K562 (cell line): ENCODE results near the gene NOSTRIN. TPM values are rescaled to one million over a fixed set of nuclear protein-coding genes. Genes with fewer than 3 reads are reported as not detected.

Experiments
- ATF1 ChIP-seq, 2 experiments: fragments of 450-650 bp in 1 of 2; IDR thresholded peaks; 2 replicates each; pipeline ENCODE4 v1.6.1; 2016; ENCODE audit warnings: missing compliant biosample characterization in 1 of 2, missing genetic modification characterization in 1 of 2
- BCOR ChIP-seq: fragments of 450-650 bp; IDR thresholded peaks from 2 replicates; pipeline ENCODE4 v1.6.1; 2016
- CBFA2T2 ChIP-seq: fragments of 450-650 bp; conservative IDR thresholded peaks from 2 replicates; pipeline ENCODE4 v1.6.1; 2017; ENCODE audit warnings: mild to moderate bottlenecking
- CBX1 ChIP-seq: sonication (generic); IDR thresholded peaks from 2 replicates; pipeline ENCODE4 v1.6.1; 2016; ENCODE audit warnings: antibody characterized with exemption, low read depth, mild to moderate bottlenecking
- ELF1 ChIP-seq: fragments of 200-800 bp; sonication (Bioruptor generic); IDR thresholded peaks from 2 replicates; pipeline ENCODE4 v1.6.1; 2016; ENCODE audit warnings: missing genetic modification characterization, missing compliant biosample characterization
- ELF4 ChIP-seq: fragments of 450-650 bp; formaldehyde crosslinking; IDR thresholded peaks from 2 replicates; pipeline ENCODE4 v1.4.0; 2022; ENCODE audit warnings: missing genetic modification characterization
- FOXK2 ChIP-seq, 2 experiments: fragments of 450-650 bp; IDR thresholded peaks in 1 of 2; conservative IDR thresholded peaks in 1 of 2; 2 replicates each; pipeline ENCODE4 v1.6.1; 2016; ENCODE audit warnings: low read depth in 2 of 2, mild to moderate bottlenecking in 1 of 2
- GABPA ChIP-seq: fragments of 200-800 bp; sonication (Bioruptor generic); conservative IDR thresholded peaks from 2 replicates; pipeline ENCODE4 v1.6.1; 2016; ENCODE audit warnings: low read depth, missing genetic modification characterization, missing compliant biosample characterization
- GABPB1 ChIP-seq: sonication (generic); formaldehyde crosslinking; IDR thresholded peaks from 2 replicates; pipeline ENCODE4 v1.8.0; 2022; ENCODE audit warnings: mild to moderate bottlenecking, missing genetic modification reagents
- HSF4 ChIP-seq: fragments of 250-450 bp; sonication (Bioruptor Pico); IDR thresholded peaks from 2 replicates; pipeline ENCODE4 v2.1.2; 2022; ENCODE audit warnings: mild to moderate bottlenecking, moderate library complexity, borderline replicate concordance
- MEF2D ChIP-seq: conservative IDR thresholded peaks from 2 replicates; pipeline ENCODE4 v1.6.1; 2016; ENCODE audit warnings: low read depth, missing genetic modification characterization, missing compliant biosample characterization
- NBN ChIP-seq: fragments of 450-650 bp; IDR thresholded peaks from 2 replicates; pipeline ENCODE4 v1.6.1; 2016; ENCODE audit warnings: low read depth, mild to moderate bottlenecking
- NFE2 ChIP-seq: IDR thresholded peaks from 2 replicates; pipeline ENCODE4 v1.6.1; 2014; ENCODE audit warnings: antibody characterized with exemption, low read depth
- NFRKB ChIP-seq: fragments of 450-650 bp; IDR thresholded peaks from 2 replicates; pipeline ENCODE4 v1.6.1; 2016; ENCODE audit warnings: low read depth
- NR1H2 ChIP-seq: sonication (generic); formaldehyde crosslinking; IDR thresholded peaks from 2 replicates; pipeline ENCODE4 v1.4.0; 2020; ENCODE audit warnings: mild to moderate bottlenecking, missing genetic modification reagents
- SMAD4 ChIP-seq: fragments of 250-450 bp; sonication (Bioruptor Pico); conservative IDR thresholded peaks from 2 replicates; pipeline ENCODE4 v1.8.0; 2021; ENCODE audit warnings: inconsistent platforms, mild to moderate bottlenecking, moderate library complexity
- SMARCA4 ChIP-seq: fragments of 450-650 bp; IDR thresholded peaks from 2 replicates; pipeline ENCODE4 v1.6.1; 2016
- SMARCE1 ChIP-seq: fragments of 450-650 bp; IDR thresholded peaks from 2 replicates; pipeline ENCODE4 v1.7.1; 2016; ENCODE audit warnings: mild to moderate bottlenecking
- STAT5A ChIP-seq: IDR thresholded peaks from 2 replicates; pipeline ENCODE4 v1.6.1; 2012; ENCODE audit warnings: low read length, inconsistent platforms, borderline replicate concordance
- TAF9B ChIP-seq: fragments of 450-650 bp; IDR thresholded peaks from 2 replicates; pipeline ENCODE4 v1.6.1; 2018; ENCODE audit warnings: mild to moderate bottlenecking; ENCODE audit not compliant: partially characterized antibody
- TBP ChIP-seq: optimal IDR thresholded peaks from 2 replicates; pipeline ENCODE3; 2011; ENCODE audit warnings: low read depth, low read length, improper control_type of control experiment
- TEAD4 ChIP-seq, 2 experiments: sonication (generic) in 1 of 2; formaldehyde crosslinking in 1 of 2; IDR thresholded peaks; 2 replicates each; pipeline versions ENCODE4 v1.6.1 to v1.8.0; 2012 to 2022; ENCODE audit warnings: borderline replicate concordance in 1 of 2, inconsistent platforms in 1 of 2, low read length in 1 of 2, mild to moderate bottlenecking in 1 of 2, missing genetic modification reagents in 1 of 2
- XRCC5 ChIP-seq: fragments of 200-400 bp; formaldehyde crosslinking; IDR thresholded peaks from 2 replicates; pipeline ENCODE4 v1.6.1; 2017; ENCODE audit warnings: low read depth, mild to moderate bottlenecking, low read length
- YY1 ChIP-seq, 3 experiments: IDR thresholded peaks; 2 replicates each; pipeline ENCODE4 v1.6.1; 2011; ENCODE audit warnings: low read length in 2 of 3, mild to moderate bottlenecking in 2 of 3, moderate library complexity in 2 of 3, borderline replicate concordance in 1 of 3, control low read depth in 1 of 3, low read depth in 1 of 3; ENCODE audit not compliant: insufficient read depth in 3 of 3, insufficient replicate concordance in 2 of 3, control insufficient read depth in 1 of 3, insufficient read length in 1 of 3; ENCODE audit errors: extremely low read depth in 1 of 3
- ZEB2 ChIP-seq: fragments of 450-650 bp; IDR thresholded peaks from 2 replicates; pipeline ENCODE4 v1.6.1; 2016
- ZNF143 ChIP-seq: sonication (generic); formaldehyde crosslinking; IDR thresholded peaks from 2 replicates; pipeline ENCODE4 v1.9.0; 2022; ENCODE audit warnings: mild to moderate bottlenecking, missing genetic modification reagents
- ZNF253 ChIP-seq: fragments of 250-450 bp; sonication (Bioruptor Pico); conservative IDR thresholded peaks from 2 replicates; pipeline ENCODE4 v1.6.1; 2021; ENCODE audit warnings: mild to moderate bottlenecking
- polyA plus RNA-seq, 8 experiments: library from polyadenylated mRNA; depleted of rRNA in 4 of 8; stranded (reverse) in 5 of 8; unstranded in 3 of 8; fragments of >200 nt; fragmentation: Nextera tagmentation in 2 of 8; fragmentation: Illumina TruSeq in 1 of 8; extraction: Ambion mirVana in 2 of 8; extraction: Trizol in 1 of 8; gene quantifications; 2 replicates each; pipeline versions ENCODE4 v1.2.1 to v1.2.3, GENCODE V29; 2011 to 2014; ENCODE audit warnings: inconsistent platforms in 1 of 8, missing spikeins in 1 of 8
- total RNA-seq, 7 experiments: library from RNA; depleted of rRNA in 6 of 7; stranded (reverse); fragments of >200 nt in 6 of 7; fragmentation: Illumina TruSeq in 2 of 7; extraction: Trizol in 2 of 7; gene quantifications; 2 replicates each; pipeline versions ENCODE4 v1.2.1 to v1.2.3, GENCODE V29; 2011 to 2021; ENCODE audit warnings: low replicate concordance in 1 of 7
- TF ChIP-seq, protein P1 (sequence below): IDR thresholded peaks from 2 replicates; pipeline ENCODE4 v1.6.1; 2016; ENCODE audit warnings: missing genetic modification characterization, missing compliant biosample characterization

The NOSTRIN gene
- total and polyA plus RNA-seq, 9 of the 15 experiments (the other 6 are each of a cell fraction or from before 2014, with no cell fraction given) = 26.7 to 82.9 (median 56.3) TPM

DNA sequence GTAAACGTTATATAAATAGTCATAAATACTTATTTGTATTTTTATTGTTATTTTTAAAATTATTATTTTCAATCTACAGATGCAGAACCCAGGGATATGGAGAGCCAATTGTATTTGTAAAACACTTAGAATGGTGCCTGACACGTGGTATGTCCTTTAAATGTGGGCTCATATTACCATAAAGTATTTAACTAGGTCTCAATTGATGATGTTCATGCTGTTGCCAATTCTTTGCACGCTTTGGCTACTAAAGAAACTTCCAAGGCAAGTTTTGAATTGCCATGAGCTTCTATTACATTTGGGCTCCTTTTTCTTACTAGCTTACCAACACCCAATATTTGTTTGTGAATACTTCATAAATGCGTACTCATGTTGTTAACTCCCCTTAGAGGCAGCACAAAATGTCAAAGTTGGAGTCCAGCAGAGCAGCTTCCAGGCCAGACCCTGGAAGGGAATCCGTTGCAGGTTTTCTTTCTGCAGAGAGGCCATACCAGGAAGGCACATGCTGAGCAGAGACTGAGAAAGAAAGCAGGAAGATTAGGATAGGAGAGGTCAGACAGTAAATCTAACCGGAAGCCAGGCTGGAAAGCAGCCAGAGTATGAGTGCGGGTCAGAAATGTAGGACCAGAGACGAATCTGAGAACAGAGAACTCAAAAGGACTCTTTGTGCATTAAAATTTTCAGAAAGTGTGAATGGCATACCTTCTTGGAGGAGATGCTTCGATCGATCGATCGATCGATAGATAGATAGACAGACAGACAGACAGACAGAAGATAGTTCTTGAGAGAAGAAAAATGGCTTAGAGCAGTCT is 4.2 kb upstream of the NOSTRIN start (continued):
- TF ChIP-seq NR1H2 (CRISPR knock-in tag) (no peak), SMAD4 (peak; percentile 90), NBN (peak; percentile 91), ZEB2 (peak; percentile 15; the same call in 1 of the 2 replicates), GABPA (tag) (peak; percentile 66), TEAD4 (IDR thresholded peaks at IDR 0.05; ENCODE audit: low read length) (peak; percentile 81), TEAD4 (CRISPR knock-in tag; IDR thresholded peaks at IDR 0.05; ENCODE audit: borderline replicate concordance) (no peak), TAF9B (peak; percentile 59), ATF1 (CRISPR knock-in tag; IDR thresholded peaks at IDR 0.05) (no peak), ATF1 (tag; IDR thresholded peaks at IDR 0.05) (0 out of 2 replicates have a peak, but pooled peaks have one; percentile 31), NFRKB (peak; percentile 81), STAT5A (peak; percentile 70), SMARCA4 (peak; percentile 77), ZNF253 (CRISPR knock-in tag) (0 out of 2 replicates have a peak, but pooled peaks have one; percentile 32), ELF4 (CRISPR knock-in tag) (peak; percentile 85), TBP (peak; percentile 46), FOXK2 (conservative IDR thresholded peaks at IDR 0.05 in 1 of 2, IDR thresholded peaks at IDR 0.05 in 1 of 2; ENCODE audit: low read depth in 2 of 2) (peak; percentile 47 to 68; a peak in 2 of 4 replicates), NFE2 (peak; percentile 66), CBX1 (no peak), BCOR (peak; percentile 55; the same call in 1 of the 2 replicates), ZNF143 (CRISPR knock-in tag) (no peak), CBFA2T2 (peak; percentile 38), ELF1 (tag) (peak; percentile 91), GABPB1 (CRISPR knock-in tag) (peak; percentile 18), YY1 (IDR thresholded peaks at IDR 0.05; ENCODE audit: borderline replicate concordance in 1 of 3, control insufficient read depth in 1 of 3, extremely low read depth in 1 of 3, insufficient read depth in 3 of 3, insufficient read length in 1 of 3, insufficient replicate concordance in 2 of 3, low read depth in 1 of 3, low read length in 2 of 3) (peak in 2 of 3 experiments; percentile 53 to 83), MEF2D (tag) (no peak), SMARCE1 (peak; percentile 65; the same call in 1 of the 2 replicates), HSF4 (CRISPR knock-in tag) (peak; percentile 79; the same call in 1 of the 2 replicates), XRCC5 (peak; percentile 89; the same call in 1 of the 2 replicates)
- TF ChIP-seq, protein P1, sequence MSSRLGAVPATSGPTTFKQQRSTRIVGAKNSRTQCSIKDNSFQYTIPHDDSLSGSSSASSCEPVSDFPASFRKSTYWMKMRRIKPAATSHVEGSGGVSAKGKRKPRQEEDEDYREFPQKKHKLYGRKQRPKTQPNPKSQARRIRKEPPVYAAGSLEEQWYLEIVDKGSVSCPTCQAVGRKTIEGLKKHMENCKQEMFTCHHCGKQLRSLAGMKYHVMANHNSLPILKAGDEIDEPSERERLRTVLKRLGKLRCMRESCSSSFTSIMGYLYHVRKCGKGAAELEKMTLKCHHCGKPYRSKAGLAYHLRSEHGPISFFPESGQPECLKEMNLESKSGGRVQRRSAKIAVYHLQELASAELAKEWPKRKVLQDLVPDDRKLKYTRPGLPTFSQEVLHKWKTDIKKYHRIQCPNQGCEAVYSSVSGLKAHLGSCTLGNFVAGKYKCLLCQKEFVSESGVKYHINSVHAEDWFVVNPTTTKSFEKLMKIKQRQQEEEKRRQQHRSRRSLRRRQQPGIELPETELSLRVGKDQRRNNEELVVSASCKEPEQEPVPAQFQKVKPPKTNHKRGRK (tag) = no peak
